ENCODE data around the gene SCG3. TPM values are rescaled to one million over a fixed set of nuclear protein-coding genes. Genes with fewer than 3 reads are reported as not detected.

Gene SCG3
- total RNA-seq, 1 experiment from 2014 or later: not detected

DNA sequence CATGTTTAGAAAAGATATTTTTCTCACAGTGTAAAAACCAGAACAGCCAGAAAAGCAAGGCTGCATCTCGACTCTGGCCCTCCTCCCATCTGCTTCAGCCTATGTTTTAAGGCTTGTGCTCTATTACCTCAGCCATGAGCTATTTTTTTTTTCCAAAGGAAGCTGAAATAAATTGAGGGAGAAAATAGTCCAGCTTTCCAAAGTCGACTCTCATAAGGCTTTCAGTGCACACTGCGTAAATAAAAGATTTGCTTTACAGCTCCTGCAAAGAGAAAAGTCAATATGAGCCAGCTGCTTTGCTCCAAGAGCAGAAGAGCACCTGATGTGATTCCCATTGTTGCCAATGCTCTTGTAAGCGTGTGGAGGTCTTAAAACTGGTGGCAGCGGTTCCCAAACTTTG lies 26.7 kb downstream of the SCG3 start:
- no TSS peak for BruUV-seq (replicated peaks)
- no peak for ATAC-seq
- Histone ChIP-seq H3K27me3 (ENCODE audit: low read length) (peaks cover under 1% of the 10 kb centered on the region; the same call in 1 of the 2 replicates), H3K9me2 (replicated peaks; ENCODE audit: low read length) (no peaks in the 10 kb centered on the region), H3K36me3 (ENCODE audit: low read depth, low read length) (no peaks in the 10 kb centered on the region), H3K9ac (ENCODE audit: low read length) (no peak overlapping the region), H3K4me3 (ENCODE audit: low read length) (no peak overlapping the region), H3K27ac (ENCODE audit: low read length) (no peak overlapping the region), H3K4me2 (ENCODE audit: low read length) (no peak overlapping the region), H3F3A (ENCODE audit: low read length, unreplicated experiment) (no peaks in the 10 kb centered on the region), H3K79me2 (ENCODE audit: low read length) (no peaks in the 10 kb centered on the region), H3K4me1 (ENCODE audit: insufficient read depth, low read length) (no peaks in the 10 kb centered on the region), H2AFZ (ENCODE audit: low read length) (no peak overlapping the region), H3K9me3 (ENCODE audit: low read length) (no peaks in the 10 kb centered on the region), H4K20me1 (ENCODE audit: low read length) (no peaks in the 10 kb centered on the region)
- intact Hi-C loops (cut with micrococcal nuclease): no loop called here
- TF ChIP-seq EZH2phosphoT487 (IDR thresholded peaks at IDR 0.05; ENCODE audit: borderline replicate concordance, low read length) (no peak), EZH2 (IDR thresholded peaks at IDR 0.05; ENCODE audit: low read length, unreplicated experiment) (no peak)
- TF ChIP-seq, protein P1, sequence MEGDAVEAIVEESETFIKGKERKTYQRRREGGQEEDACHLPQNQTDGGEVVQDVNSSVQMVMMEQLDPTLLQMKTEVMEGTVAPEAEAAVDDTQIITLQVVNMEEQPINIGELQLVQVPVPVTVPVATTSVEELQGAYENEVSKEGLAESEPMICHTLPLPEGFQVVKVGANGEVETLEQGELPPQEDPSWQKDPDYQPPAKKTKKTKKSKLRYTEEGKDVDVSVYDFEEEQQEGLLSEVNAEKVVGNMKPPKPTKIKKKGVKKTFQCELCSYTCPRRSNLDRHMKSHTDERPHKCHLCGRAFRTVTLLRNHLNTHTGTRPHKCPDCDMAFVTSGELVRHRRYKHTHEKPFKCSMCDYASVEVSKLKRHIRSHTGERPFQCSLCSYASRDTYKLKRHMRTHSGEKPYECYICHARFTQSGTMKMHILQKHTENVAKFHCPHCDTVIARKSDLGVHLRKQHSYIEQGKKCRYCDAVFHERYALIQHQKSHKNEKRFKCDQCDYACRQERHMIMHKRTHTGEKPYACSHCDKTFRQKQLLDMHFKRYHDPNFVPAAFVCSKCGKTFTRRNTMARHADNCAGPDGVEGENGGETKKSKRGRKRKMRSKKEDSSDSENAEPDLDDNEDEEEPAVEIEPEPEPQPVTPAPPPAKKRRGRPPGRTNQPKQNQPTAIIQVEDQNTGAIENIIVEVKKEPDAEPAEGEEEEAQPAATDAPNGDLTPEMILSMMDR (conservative IDR thresholded peaks at IDR 0.05; ENCODE audit: low read depth, low read length): no peak
- no peak for DNase-seq
- CTCF ChIA-PET: interaction anchor here (0.7 kb wide), 1 partner anchor 39 kb away, joined by 3 read pairs; no protein-coding TSS in a partner anchor
- POLR2A ChIA-PET (ENCODE audit: unreplicated experiment): interaction anchor here (0.6 kb wide), 1 partner anchor 31 kb away, joined by 4 read pairs; no protein-coding TSS in a partner anchor

- Histone ChIP-seq H2AFZ (ENCODE audit: low read length) (no peak overlapping the region), H3K4me2 (ENCODE audit: low read length) (no peak overlapping the region), H4K20me1 (ENCODE audit: low read length) (no peaks in the 10 kb centered on the region), H3K79me2 (ENCODE audit: low read length) (no peaks in the 10 kb centered on the region), H3K9ac (ENCODE audit: low read length) (no peak overlapping the region), H3F3A (ENCODE audit: low read length, unreplicated experiment) (no peaks in the 10 kb centered on the region), H3K9me2 (replicated peaks; ENCODE audit: low read length) (no peaks in the 10 kb centered on the region), H3K27me3 (ENCODE audit: low read length) (no peaks in the 10 kb centered on the region), H3K36me3 (ENCODE audit: low read depth, low read length) (no peaks in the 10 kb centered on the region), H3K9me3 (ENCODE audit: low read length) (no peaks in the 10 kb centered on the region), H3K27ac (ENCODE audit: low read length) (no peak overlapping the region), H3K4me3 (ENCODE audit: low read length) (no peak overlapping the region), H3K4me1 (ENCODE audit: insufficient read depth, low read length) (no peaks in the 10 kb centered on the region)
- ChIA-PET CTCF (no interaction called here), POLR2A (ENCODE audit: unreplicated experiment) (no interaction called here)
- intact Hi-C loops (cut with micrococcal nuclease): no loop called here
- TF ChIP-seq, protein P1 (conservative IDR thresholded peaks at IDR 0.05; ENCODE audit: low read depth, low read length): no peak
- TF ChIP-seq EZH2 (IDR thresholded peaks at IDR 0.05; ENCODE audit: low read length, unreplicated experiment): no peak
- TF ChIP-seq EZH2phosphoT487 (IDR thresholded peaks at IDR 0.05; ENCODE audit: borderline replicate concordance, low read length): no peak
- no TSS peak for BruUV-seq (replicated peaks)
- DNase-seq: no peak
- ATAC-seq: no peak
Measured at GRCh38 chr15:51709031-51709430, 27.7 kb downstream of the SCG3 start.

GRCh38 chr15:51714162-51714561 lies 32.9 kb downstream of the SCG3 start:
- POLR2A ChIA-PET (ENCODE audit: unreplicated experiment): no interaction called here
- no TSS peak for BruUV-seq (replicated peaks)

More at GRCh38 chr15:51714162-51714561, 32.9 kb downstream of the SCG3 start:
- no peaks in the 10 kb centered on the region for H3K9me3 ChIP-seq (ENCODE audit: low read length)
- no peak overlapping the region for H3K27ac ChIP-seq (ENCODE audit: low read length)
- no peaks in the 10 kb centered on the region for H3K9me2 ChIP-seq (replicated peaks; ENCODE audit: low read length)
- H3K4me2 ChIP-seq (ENCODE audit: low read length): no peak overlapping the region
- H3K9ac ChIP-seq (ENCODE audit: low read length): no peak overlapping the region
- no peaks in the 10 kb centered on the region for H3K36me3 ChIP-seq (ENCODE audit: low read depth, low read length)
- TF ChIP-seq, protein P1 (conservative IDR thresholded peaks at IDR 0.05; ENCODE audit: low read depth, low read length): no peak
- TF ChIP-seq EZH2phosphoT487 (IDR thresholded peaks at IDR 0.05; ENCODE audit: borderline replicate concordance, low read length) (no peak), EZH2 (IDR thresholded peaks at IDR 0.05; ENCODE audit: low read length, unreplicated experiment) (no peak)
- no peak overlapping the region for H2AFZ ChIP-seq (ENCODE audit: low read length)
- H4K20me1 ChIP-seq (ENCODE audit: low read length): no peaks in the 10 kb centered on the region
- H3K4me3 ChIP-seq (ENCODE audit: low read length): no peak overlapping the region
- H3K27me3 ChIP-seq (ENCODE audit: low read length): no peaks in the 10 kb centered on the region
- no peak for ATAC-seq
- CTCF ChIA-PET: no interaction called here
- no peak for DNase-seq
- H3K4me1 ChIP-seq (ENCODE audit: insufficient read depth, low read length): no peaks in the 10 kb centered on the region
- intact Hi-C loops (cut with micrococcal nuclease): no loop called here
- no peaks in the 10 kb centered on the region for H3F3A ChIP-seq (ENCODE audit: low read length, unreplicated experiment)
- H3K79me2 ChIP-seq (ENCODE audit: low read length): no peaks in the 10 kb centered on the region

Measured in PC-3 (cell line).